Measurements from ENCODE around the gene RELA.
A peak's percentile ranks its signal among the peaks of the same experiment; 100 is the strongest.

The RELA gene

GRCh38 chr11:65613091-65613928, 49.4 kb downstream of the RELA start:
- DNase-seq (ENCODE audit: low spot score): peak; percentile 12

- DNase-seq (ENCODE audit: low spot score): no peak
Measured at GRCh38 chr11:65612691-65613090, 50.0 kb downstream of the RELA start.

DNA sequence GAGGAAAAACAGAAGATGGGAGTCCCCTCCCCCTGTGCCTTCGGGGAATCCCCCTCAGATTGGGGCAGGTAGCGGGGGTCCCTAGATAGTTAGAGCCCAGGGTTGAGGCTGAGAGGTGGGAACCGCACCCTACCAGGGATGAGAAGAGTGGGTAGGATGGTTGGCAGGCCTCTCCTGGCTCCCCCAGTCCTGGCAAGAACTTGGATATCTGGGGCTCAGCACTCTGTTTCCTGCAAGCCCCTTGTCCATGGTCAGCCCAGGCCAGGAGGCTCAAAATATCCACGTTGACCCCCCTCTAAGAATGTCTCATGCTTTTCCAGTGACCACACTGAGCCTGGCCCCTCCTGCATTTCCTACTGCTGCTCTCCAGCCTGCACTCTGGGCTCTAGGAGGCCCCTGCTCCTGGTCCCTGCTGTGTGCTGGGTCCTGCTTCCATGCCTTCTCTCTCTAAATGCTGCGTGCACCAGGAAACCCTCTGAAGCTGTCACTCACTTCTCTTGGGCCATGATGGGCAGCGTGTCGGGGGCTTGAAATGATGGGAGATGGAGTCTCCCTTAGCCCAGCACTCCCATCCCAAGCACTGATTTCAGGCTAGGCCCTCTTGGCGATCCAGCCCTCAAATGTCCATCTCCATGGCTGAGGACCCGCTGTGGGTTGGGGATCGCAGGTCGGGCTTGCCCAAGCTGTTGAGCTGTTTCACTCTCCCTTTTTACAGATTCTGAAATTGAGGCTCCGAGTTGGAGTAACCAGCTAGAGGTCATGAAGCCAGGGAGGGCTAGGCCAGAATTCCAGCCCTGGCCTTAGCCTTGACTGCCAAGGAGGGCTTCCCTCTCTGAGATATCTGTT, 50.7 kb downstream of the RELA start:
- DNase-seq (ENCODE audit: low spot score): no peak

GRCh38 chr11:65611028-65611757, 51.5 kb downstream of the RELA start:
- DNase-seq (ENCODE audit: low spot score): no peak

DNA sequence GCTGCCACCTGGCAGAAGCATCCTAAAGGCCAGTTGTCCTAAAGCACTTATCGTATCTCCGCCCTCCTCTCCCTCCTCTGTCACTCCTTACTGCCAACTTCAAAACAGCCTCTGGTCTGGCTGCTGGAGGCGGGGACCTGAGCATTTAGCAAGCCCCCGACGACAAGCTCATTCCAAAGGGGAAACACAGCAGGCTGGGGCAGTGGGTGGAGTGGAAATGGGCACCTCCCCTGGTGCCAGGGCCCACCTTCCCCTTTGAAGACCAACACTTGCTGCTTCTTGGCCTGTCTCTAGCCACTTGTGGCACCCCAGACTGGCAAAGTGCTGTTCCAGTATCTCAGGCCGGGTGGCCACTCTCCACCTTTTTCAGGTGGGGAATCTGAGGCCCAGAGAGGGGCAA, 52.3 kb downstream of the RELA start:
- no peak for DNase-seq (ENCODE audit: low spot score)

DNA sequence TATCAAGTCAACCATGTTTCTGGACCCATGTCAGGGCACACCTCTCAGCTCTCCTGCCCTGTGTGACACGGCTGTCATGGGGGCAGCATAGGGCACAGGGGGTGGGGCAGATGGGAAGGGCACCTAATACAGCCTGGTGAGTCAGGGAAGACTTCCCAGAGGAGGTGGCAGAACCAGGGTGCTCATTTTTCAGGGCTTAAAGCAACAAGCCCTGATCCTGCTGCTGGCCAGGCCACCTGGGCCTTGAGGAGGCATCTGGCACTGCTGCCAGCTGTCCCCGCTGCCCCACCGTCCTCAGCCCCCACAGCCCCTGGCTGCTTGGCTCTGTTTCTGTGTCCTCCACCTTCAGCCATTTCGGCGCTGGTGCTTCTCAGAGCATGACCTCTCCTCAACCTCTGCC, 53.1 kb downstream of the RELA start:
- DNase-seq (ENCODE audit: low spot score): no peak

DNA sequence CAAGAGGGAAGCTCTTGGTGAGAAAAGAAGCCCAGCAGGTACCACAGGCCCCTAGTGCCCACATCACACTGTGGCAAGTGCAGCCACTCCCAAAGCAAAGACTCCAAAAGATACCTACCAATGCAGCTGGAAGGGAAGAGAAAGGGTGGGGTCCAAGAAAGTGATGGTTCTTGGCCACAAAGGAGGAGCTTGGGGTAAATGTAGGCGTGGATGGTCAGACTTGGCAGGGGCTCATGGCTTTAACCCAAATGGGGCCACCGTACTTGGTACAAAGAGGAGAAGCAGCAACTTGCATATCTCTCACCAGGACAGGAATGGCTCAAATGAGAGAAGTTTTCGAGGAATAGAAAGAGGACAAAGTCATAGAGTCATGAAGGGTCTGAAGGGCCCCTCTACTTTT, 53.5 kb downstream of the RELA start:
- no peak for DNase-seq (ENCODE audit: low spot score)

GRCh38 chr11:65607614-65608426, 54.9 kb downstream of the RELA start:
- no peak for DNase-seq (ENCODE audit: low spot score)

- peak; percentile 99 for DNase-seq (ENCODE audit: low spot score)
Measured at GRCh38 chr11:65606876-65607613, 55.7 kb downstream of the RELA start.

GRCh38 chr11:65604258-65604657, 58.5 kb downstream of the RELA start:
- no peak for DNase-seq (ENCODE audit: low spot score)

All from AG08395 (cell line).